ENCODE measurements around the gene NTRK1.

The NTRK1 gene

DNA sequence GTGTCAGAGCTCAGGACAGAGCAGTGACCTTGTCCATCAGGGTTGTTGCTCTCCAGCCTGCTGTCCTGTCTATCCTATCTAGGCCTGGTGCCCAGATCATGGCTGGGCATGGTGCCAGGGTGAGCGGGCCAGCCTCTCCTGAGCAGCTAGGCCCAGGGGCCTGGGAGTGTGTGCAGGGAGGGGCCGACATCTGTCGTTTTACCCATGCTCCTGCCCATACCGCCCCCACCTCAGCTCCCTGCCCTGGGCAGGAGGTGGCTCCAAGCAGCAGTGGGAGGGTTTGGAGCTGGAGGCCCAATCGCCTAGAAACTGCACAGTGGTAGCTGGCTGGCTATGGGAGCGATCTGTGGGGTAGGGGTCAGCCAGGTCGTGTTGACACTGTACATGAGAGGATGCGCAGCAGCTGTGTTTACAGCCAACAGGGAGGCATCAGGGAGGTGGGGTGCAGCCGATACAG lies 8.2 kb upstream of the NTRK1 start:
- Histone ChIP-seq H3K4me3 (replicated peaks; ENCODE audit: insufficient read depth, low read length) (no peak overlapping the region), H3K27ac (replicated peaks) (no peak overlapping the region), H3K27me3 (ENCODE audit: insufficient read depth, poor library complexity, severe bottlenecking) (peaks cover 33% of the 10 kb centered on the region)
- no peak for DNase-seq (ENCODE audit: low read depth in 1 of 2, low spot score in 1 of 2)
- TF ChIP-seq, protein P1, sequence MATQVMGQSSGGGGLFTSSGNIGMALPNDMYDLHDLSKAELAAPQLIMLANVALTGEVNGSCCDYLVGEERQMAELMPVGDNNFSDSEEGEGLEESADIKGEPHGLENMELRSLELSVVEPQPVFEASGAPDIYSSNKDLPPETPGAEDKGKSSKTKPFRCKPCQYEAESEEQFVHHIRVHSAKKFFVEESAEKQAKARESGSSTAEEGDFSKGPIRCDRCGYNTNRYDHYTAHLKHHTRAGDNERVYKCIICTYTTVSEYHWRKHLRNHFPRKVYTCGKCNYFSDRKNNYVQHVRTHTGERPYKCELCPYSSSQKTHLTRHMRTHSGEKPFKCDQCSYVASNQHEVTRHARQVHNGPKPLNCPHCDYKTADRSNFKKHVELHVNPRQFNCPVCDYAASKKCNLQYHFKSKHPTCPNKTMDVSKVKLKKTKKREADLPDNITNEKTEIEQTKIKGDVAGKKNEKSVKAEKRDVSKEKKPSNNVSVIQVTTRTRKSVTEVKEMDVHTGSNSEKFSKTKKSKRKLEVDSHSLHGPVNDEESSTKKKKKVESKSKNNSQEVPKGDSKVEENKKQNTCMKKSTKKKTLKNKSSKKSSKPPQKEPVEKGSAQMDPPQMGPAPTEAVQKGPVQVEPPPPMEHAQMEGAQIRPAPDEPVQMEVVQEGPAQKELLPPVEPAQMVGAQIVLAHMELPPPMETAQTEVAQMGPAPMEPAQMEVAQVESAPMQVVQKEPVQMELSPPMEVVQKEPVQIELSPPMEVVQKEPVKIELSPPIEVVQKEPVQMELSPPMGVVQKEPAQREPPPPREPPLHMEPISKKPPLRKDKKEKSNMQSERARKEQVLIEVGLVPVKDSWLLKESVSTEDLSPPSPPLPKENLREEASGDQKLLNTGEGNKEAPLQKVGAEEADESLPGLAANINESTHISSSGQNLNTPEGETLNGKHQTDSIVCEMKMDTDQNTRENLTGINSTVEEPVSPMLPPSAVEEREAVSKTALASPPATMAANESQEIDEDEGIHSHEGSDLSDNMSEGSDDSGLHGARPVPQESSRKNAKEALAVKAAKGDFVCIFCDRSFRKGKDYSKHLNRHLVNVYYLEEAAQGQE (IDR thresholded peaks at IDR 0.05; ENCODE audit: insufficient replicate concordance, low read depth), result no peak
- no peak for TF ChIP-seq POLR2AphosphoS5 (IDR thresholded peaks at IDR 0.05; ENCODE audit: low read depth)

DNA sequence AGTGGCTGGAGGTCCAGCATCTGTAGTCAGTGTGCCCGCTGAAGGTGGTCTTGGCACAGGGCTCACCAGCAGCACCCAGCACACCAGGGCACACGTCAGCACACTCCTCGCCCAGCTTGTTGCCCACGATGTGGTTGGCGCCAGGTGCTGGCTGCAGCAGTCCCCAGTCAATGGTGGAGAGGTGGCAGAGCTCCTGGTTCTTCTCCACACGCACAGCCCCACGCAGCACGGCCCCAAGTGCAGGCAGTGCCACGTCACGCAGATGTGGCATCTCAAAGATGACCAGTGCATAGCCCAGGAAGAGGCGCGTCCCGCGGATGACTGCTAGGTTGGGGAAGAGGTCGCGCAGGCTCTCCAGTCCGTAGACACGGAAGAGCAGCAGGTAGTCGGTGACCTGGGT lies 6.9 kb upstream of the NTRK1 start:
- DNase-seq (ENCODE audit: low read depth in 1 of 2, low spot score in 1 of 2), result no peak
- no peak for TF ChIP-seq POLR2AphosphoS5 (IDR thresholded peaks at IDR 0.05; ENCODE audit: low read depth)
- TF ChIP-seq SPI1 (IDR thresholded peaks at IDR 0.05; ENCODE audit: borderline replicate concordance, low read depth), result no peak
- no peak for TF ChIP-seq GABPA (IDR thresholded peaks at IDR 0.05; ENCODE audit: low read depth)
- TF ChIP-seq, protein P2, sequence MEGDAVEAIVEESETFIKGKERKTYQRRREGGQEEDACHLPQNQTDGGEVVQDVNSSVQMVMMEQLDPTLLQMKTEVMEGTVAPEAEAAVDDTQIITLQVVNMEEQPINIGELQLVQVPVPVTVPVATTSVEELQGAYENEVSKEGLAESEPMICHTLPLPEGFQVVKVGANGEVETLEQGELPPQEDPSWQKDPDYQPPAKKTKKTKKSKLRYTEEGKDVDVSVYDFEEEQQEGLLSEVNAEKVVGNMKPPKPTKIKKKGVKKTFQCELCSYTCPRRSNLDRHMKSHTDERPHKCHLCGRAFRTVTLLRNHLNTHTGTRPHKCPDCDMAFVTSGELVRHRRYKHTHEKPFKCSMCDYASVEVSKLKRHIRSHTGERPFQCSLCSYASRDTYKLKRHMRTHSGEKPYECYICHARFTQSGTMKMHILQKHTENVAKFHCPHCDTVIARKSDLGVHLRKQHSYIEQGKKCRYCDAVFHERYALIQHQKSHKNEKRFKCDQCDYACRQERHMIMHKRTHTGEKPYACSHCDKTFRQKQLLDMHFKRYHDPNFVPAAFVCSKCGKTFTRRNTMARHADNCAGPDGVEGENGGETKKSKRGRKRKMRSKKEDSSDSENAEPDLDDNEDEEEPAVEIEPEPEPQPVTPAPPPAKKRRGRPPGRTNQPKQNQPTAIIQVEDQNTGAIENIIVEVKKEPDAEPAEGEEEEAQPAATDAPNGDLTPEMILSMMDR (IDR thresholded peaks at IDR 0.05; ENCODE audit: insufficient read depth, low read length), result no peak
- TF ChIP-seq, protein P1 (IDR thresholded peaks at IDR 0.05; ENCODE audit: insufficient replicate concordance, low read depth), result no peak
- Histone ChIP-seq H3K27me3 (ENCODE audit: insufficient read depth, poor library complexity, severe bottlenecking) (peaks cover 35% of the 10 kb centered on the region), H3K4me3 (replicated peaks; ENCODE audit: insufficient read depth, low read length) (no peak overlapping the region), H3K27ac (replicated peaks) (no peak overlapping the region)

DNA sequence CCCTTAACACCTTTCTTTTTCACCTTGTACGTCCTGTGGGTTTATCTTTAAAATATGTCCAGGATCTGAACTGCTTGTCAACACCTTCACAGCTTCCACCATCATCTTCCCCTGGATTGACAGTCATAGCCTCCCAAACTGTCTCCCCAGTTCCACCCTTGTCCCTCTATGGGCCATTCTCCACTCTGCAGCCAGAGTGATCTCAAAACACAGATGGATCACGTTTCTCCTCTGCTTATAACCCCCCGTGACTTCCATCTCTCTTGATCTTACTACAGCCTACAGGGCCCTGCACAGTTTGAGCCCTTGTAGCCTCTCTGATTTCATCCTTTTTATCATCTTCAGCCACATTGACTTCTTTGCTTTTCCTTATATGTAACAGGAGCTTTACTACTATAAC lies 6.0 kb upstream of the NTRK1 start:
- TF ChIP-seq, protein P1 (IDR thresholded peaks at IDR 0.05; ENCODE audit: insufficient replicate concordance, low read depth), result no peak
- TF ChIP-seq, protein P2 (IDR thresholded peaks at IDR 0.05; ENCODE audit: insufficient read depth, low read length), result no peak
- TF ChIP-seq GABPA (IDR thresholded peaks at IDR 0.05; ENCODE audit: low read depth), result no peak
- no peak for TF ChIP-seq POLR2AphosphoS5 (IDR thresholded peaks at IDR 0.05; ENCODE audit: low read depth)
- no peak for TF ChIP-seq SPI1 (IDR thresholded peaks at IDR 0.05; ENCODE audit: borderline replicate concordance, low read depth)
- no peak overlapping the region for H3K27ac ChIP-seq (replicated peaks)
- H3K4me3 ChIP-seq (replicated peaks; ENCODE audit: insufficient read depth, low read length), result no peak overlapping the region
- no peak for DNase-seq (ENCODE audit: low read depth in 1 of 2, low spot score in 1 of 2)
- H3K27me3 ChIP-seq (ENCODE audit: insufficient read depth, poor library complexity, severe bottlenecking), result peaks cover 38% of the 10 kb centered on the region
